Spleen (tissue), 7 donors: ENCODE measurements around the gene IMPG2.

ENCODE experiments used
- CTCF ChIP-seq, 11 experiments: fragments of 200-600 bp in 7 of 11; fragments of 450-650 bp in 4 of 11; sonication (generic) in 4 of 11; IDR thresholded peaks in 8 of 11; conservative IDR thresholded peaks in 3 of 11; 1 replicate in 7 of 11; 2 replicates in 4 of 11; pipeline versions ENCODE4 v1.4.0 to v1.8.0; 2016 to 2021; ENCODE audit warnings: antibody characterized with exemption in 11 of 11, inconsistent platforms in 4 of 11, mild to moderate bottlenecking in 1 of 11
- POLR2A ChIP-seq, 3 donors: fragments of 450-650 bp; IDR thresholded peaks; one replicate each; pipeline ENCODE4 v1.5.1; 2017; ENCODE audit warnings: antibody characterized with exemption in 3 of 3, mild to moderate bottlenecking in 1 of 3
- POLR2AphosphoS5 ChIP-seq, 3 donors: sonication (generic); formaldehyde crosslinking; IDR thresholded peaks; one replicate each; pipeline ENCODE4 v1.5.1; 2017; ENCODE audit warnings: antibody characterized with exemption in 3 of 3
- donor health status: DM: no; HTN: no; CAD: no; lungs with moderate emphysema.
- donor health status: DM: no; HTN: no; CAD: no.
- donor health status: DM: no; HTN: no; CAD: no.

- TF ChIP-seq CTCF (IDR thresholded peaks at IDR 0.05 in 8 of 11, conservative IDR thresholded peaks at IDR 0.05 in 3 of 11), result no peak
- no peak for TF ChIP-seq POLR2A (IDR thresholded peaks at IDR 0.05)
- no peak for TF ChIP-seq POLR2AphosphoS5 (IDR thresholded peaks at IDR 0.05)
Observed at GRCh38 chr3:101179637-101180036, 140.7 kb downstream of the IMPG2 start.
